ENCODE results near the gene IL11.
"Not testable (repeated sequence)": the region's sequence is repeated elsewhere in the genome, so short reads cannot be mapped to it uniquely, and the experiment has no call there.

IL11 gene

GRCh38 chr19:55405638-55406037 is 35.4 kb upstream of the IL11 start:
- no peaks in the 10 kb centered on the region for H3K27me3 ChIP-seq
- no peak overlapping the region for H3K4me3 ChIP-seq (ENCODE audit: low read depth in 1 of 2, low read length in 1 of 2)
- H3K27ac ChIP-seq = peak overlapping the region; percentile 100
- peaks cover 25 to 26% of the 10 kb centered on the region in 2 experiments for H3K4me1 ChIP-seq (ENCODE audit: control insufficient read depth in 1 of 2, insufficient read depth in 1 of 2, low read depth in 1 of 2, low read length in 1 of 2)
- no peaks in the 10 kb centered on the region for H3K9me3 ChIP-seq
- H3K36me3 ChIP-seq = peaks cover 33% of the 10 kb centered on the region
- no peak for TF ChIP-seq CTCF (IDR thresholded peaks at IDR 0.05)

- H3K27me3 ChIP-seq = no peaks in the 10 kb centered on the region
- no peak for TF ChIP-seq CTCF (IDR thresholded peaks at IDR 0.05)
Observed at GRCh38 chr19:55402509-55402908, 32.2 kb upstream of the IL11 start.

GRCh38 chr19:55401390-55401789 is 31.1 kb upstream of the IL11 start:
- H3K27ac ChIP-seq; H3K4me3 ChIP-seq (ENCODE audit: low read depth in 1 of 2, low read length in 1 of 2); H3K27me3 ChIP-seq; H3K9me3 ChIP-seq: not testable (repeated sequence)
- peaks cover 32 to 34% of the 10 kb centered on the region in 2 experiments for H3K4me1 ChIP-seq (ENCODE audit: control insufficient read depth in 1 of 2, insufficient read depth in 1 of 2, low read depth in 1 of 2, low read length in 1 of 2)
- H3K36me3 ChIP-seq = peaks cover 38% of the 10 kb centered on the region

More at GRCh38 chr19:55402509-55402908, 32.2 kb upstream of the IL11 start:
- H3K36me3 ChIP-seq = peaks cover 38% of the 10 kb centered on the region
- no peaks in the 10 kb centered on the region for H3K9me3 ChIP-seq
- H3K4me1 ChIP-seq (ENCODE audit: control insufficient read depth in 1 of 2, insufficient read depth in 1 of 2, low read depth in 1 of 2, low read length in 1 of 2) = peaks cover 41 to 44% of the 10 kb centered on the region in 2 experiments
- no peak overlapping the region for H3K27ac ChIP-seq
- H3K4me3 ChIP-seq (ENCODE audit: low read depth in 1 of 2, low read length in 1 of 2) = no peak overlapping the region

GRCh38 chr19:55400281-55401087 is 30.2 kb upstream of the IL11 start:
- no peak overlapping the region for H3K4me3 ChIP-seq (ENCODE audit: low read depth in 1 of 2, low read length in 1 of 2)

GRCh38 chr19:55398200-55398925 is 28.1 kb upstream of the IL11 start:
- Histone ChIP-seq H3K4me1 (ENCODE audit: control insufficient read depth in 1 of 2, insufficient read depth in 1 of 2, low read depth in 1 of 2, low read length in 1 of 2) (peaks cover 22 to 24% of the 10 kb centered on the region in 2 experiments), H3K4me3 (ENCODE audit: low read depth in 1 of 2, low read length in 1 of 2) (peak overlapping the region; percentile 44 to 55), H3K27ac (peak overlapping the region; percentile 78), H3K27me3 (no peaks in the 10 kb centered on the region), H3K36me3 (peaks cover 29% of the 10 kb centered on the region), H3K9me3 (no peaks in the 10 kb centered on the region)
- no peak for TF ChIP-seq CTCF (IDR thresholded peaks at IDR 0.05)

More at GRCh38 chr19:55400281-55401087, 30.2 kb upstream of the IL11 start:
- H3K27me3 ChIP-seq = no peaks in the 10 kb centered on the region
- no peak overlapping the region for H3K27ac ChIP-seq
- H3K4me1 ChIP-seq (ENCODE audit: control insufficient read depth in 1 of 2, insufficient read depth in 1 of 2, low read depth in 1 of 2, low read length in 1 of 2) = peaks cover 23 to 25% of the 10 kb centered on the region in 2 experiments
- H3K9me3 ChIP-seq = no peaks in the 10 kb centered on the region
- TF ChIP-seq CTCF (IDR thresholded peaks at IDR 0.05) = no peak
- peaks cover 38% of the 10 kb centered on the region for H3K36me3 ChIP-seq

All from neutrophil (primary cell).